SK-MEL-5 (cell line): ENCODE results near the gene CTU2. TPM values are rescaled to one million over a fixed set of nuclear protein-coding genes. Genes with fewer than 3 reads are reported as not detected.

Experiments
- DNase-seq: peaks from one replicate; pipeline ENCODE4 v3.0.0-alpha.2; 2016; ENCODE audit warnings: low read depth, low spot score
- in situ Hi-C: cut with HindIII; loops from 2 replicates; pipeline ENCODE4 v1.10.0; 2016; ENCODE audit warnings: low sequenced_read_pairs, high pct_unique_total_duplicates, low pct_unique_long_range_greater_than_20kb
- total RNA-seq: library from RNA; depleted of rRNA; stranded (reverse); fragments of >200 nt; shearing (Covaris generic); gene quantifications from 2 replicates; pipeline ENCODE4 v1.2.3, GENCODE V29; 2014

Gene CTU2
- total RNA-seq, 1 experiment from 2014 or later: 15.5 TPM

DNA sequence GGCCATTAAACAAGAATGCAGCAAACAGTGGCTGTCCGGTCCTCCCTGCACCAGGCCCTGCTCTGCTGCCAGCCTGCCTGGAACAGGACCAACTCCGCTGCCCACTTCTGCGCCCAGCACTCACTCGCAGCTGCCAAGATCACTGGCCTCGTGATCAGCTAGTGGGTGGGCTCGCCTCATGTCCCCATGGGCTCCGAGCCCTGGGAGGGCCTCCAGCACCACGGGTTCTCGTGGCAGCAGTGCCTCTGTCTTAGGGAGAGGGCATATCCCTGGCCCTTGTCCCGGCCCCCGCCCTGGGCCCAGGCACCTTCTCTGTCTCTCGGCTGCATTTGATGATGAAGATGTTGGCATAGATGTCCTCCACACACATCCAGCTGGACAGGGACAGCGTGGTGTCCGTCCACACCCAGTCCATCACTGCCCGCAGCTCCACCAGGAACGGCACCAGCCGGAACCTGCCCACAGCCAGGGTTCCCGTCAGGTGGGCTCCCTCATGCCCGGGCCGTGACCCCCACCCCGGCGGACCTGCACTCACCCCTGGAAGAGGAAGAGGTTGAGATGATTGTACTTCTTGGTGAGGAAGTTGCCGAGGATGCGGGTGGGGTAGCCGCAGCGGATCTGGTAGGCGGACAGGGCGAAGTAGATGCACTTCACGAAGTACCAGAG, 13.1 kb downstream of the CTU2 start:
- no peak for DNase-seq
- in situ Hi-C loops: no loop called here

DNA sequence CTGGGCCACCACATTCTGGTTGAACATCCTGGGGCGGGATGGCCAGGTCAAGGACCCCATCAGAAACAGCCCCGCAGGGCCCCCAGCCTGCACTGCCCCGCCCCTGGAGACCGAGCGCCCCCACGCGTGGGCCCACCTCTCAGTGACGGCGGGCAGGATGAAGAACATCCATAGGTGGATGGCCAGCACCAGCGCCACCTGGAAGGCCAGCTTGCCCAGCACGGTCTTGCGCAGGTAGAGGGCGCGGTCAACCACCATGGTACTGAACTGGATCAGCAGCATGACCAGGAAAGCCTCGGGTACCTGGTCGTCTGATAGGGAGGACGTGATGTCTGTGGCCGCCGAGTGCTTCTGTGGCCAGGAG, 13.6 kb downstream of the CTU2 start:
- in situ Hi-C loops: no loop called here
- no peak for DNase-seq

DNA sequence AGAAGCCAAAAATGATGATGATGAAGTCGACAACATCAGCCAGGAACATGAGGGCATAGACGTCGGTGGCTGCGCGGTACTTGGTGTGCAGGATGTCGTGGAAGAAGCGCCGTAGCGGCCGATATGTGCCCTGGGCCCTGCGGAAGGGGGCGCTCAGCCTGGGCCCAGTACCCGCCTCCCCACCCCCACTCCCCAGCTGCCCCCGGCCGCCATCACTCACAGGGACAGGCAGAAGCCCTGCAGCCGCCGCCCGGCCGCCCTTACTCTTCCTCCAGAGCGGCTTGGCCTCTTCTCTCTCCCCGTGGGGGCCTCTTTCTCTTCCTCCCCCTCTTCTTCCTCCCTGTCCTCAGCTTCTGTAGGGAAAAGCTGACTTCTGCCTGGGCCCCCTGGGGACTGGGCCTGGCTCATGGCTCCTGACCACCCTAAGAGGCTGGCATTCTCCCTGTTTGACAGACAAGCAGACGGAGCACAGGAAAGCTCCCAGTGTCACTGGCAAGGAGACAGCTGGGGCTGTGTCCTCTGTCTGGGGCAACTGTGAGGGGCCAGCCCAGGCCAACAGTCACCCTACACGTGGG, 14.2 kb downstream of the CTU2 start:
- in situ Hi-C loops: no loop called here
- no peak for DNase-seq

DNA sequence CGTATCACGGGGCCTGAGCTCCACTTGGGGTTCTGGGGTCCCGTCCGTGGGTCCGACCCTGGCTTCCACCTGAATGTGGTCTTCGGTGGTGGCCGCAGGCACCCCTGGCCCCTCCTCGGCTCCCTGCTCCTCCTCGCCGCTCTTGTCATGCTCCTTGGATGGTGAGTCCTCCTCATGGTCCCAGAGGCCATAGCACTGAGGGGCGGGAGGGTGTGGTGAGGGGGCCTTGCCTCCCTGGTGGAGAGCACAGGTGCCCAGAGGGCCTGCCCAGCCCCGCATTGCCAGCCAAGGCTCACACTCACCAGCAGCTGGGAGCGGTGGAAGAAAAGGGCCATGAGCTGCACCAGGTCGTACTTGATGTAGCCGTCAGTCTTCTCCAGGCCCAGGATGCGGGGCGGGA, 14.9 kb downstream of the CTU2 start:
- in situ Hi-C loops: no loop called here
- DNase-seq: no peak

DNA sequence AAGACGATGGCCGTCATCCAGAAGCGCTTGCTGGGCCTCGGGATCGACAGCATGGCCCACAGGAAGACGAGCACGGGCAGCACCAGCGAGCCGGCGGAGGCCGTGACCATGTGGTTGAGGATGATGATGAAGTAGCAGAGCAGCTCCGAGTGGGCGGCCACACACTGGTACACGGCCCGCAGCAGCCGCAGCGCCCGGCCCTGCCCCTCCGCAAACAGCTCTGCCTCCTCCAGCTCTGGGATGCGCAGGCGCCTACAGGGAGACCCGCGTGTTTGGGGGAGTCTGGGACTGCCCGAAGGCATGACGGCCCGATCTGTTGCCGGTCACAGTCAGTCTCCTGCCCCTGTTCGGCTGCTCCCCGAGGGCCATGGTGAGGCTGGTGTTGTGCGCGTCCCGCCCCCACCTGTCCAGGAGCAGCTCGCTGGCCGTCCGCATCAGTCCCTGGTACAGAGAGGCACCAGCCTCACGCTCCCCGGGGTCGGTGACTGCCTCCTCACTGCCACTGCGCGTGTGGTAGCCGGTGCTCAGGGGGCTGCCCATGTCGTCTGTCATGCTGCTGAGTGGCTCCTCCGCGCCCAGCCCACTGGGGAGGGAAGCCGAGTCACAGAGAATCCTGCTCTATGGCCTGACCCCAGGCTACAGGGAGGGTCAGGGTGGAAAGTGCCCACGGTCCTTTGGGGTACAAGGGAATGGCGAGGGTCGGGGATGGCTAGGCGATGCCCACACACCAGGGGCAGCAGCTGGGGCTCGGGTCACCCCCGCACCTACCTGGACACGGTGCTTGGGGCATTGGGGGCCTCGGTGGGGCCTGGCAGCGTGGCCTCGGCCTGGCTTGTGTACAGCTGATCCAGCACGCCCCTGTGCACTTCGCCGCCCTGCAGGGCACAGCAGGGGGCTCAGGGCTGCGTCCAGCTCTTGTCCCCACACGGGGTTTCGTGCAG, 15.8 kb downstream of the CTU2 start:
- in situ Hi-C loops: no loop called here
- DNase-seq: no peak

DNA sequence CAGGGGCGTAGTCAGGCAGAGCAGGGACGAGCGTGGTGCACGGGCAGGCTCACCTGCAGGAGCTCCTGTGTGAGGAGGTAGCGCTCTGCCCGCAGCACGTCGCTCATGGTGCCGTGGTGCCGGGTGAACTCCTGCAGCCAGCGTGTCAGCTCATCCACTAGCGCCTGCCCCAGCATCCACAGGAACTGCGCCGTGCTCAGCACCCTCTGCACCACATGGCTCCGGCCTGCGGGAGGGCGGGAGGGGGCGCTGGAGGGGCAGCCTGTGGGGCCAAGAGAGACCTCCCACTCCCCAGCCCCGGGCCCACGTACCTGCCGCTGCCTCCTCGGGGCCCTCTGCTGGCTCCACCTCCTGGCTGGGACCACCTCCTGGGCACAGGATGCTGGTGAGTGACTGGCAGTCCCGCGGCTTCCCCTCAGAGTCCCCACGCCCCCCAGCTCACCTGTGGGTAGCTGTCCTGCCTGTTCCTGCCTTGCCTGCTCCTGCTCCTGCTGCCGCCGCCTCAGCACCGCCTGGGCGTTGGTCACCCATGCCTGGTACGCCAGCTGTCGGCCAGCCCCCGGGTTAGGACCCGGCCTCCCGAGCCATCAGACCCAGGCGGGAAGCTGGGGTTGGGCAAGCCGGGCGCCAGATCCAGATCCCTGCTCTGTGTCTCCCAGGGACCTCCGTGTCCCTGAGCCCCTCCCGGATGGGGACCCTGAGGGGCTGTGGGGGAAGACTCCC, 16.6 kb downstream of the CTU2 start:
- in situ Hi-C loops: no loop called here
- no peak for DNase-seq

DNA sequence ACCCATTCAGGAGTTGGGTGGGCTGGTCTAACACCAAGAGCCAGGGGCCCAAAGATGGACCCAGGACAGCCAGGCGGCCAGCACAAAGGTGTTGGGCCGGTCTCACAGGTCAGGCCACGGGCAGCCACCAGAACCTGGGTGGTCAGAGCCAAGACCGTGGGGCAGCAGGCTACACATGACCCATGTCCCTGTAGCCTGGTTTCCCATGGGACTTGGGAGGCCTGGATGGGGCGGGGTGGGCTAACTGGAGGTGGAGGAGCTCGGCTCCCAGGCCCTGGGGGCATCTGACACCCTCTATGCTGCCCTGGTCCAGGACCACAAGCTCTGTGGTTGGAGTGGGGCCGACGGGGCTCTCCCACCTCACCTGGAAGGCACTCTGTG, 17.2 kb downstream of the CTU2 start:
- DNase-seq: no peak
- in situ Hi-C loops: no loop called here

DNA sequence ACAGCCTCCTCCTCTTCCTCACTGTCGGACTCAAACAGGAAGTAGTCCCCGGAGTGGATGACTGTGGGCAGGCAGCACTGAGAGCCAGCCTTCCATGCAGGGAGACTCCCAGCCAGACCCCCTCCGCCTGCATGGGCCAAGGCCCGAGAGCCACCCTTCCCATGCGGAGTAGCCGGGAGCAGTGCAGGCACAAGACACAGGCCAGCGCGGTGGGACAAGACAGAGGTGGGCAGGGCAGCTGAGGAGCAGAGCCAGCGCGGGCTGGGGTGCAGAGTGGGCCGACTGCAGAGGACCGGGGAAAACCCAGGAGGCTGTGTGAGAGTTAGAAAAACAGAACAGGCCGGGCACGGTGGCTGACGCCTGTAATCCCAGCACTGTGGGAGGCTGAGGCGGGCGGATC, 17.6 kb downstream of the CTU2 start:
- no peak for DNase-seq
- in situ Hi-C loops: no loop called here

DNA sequence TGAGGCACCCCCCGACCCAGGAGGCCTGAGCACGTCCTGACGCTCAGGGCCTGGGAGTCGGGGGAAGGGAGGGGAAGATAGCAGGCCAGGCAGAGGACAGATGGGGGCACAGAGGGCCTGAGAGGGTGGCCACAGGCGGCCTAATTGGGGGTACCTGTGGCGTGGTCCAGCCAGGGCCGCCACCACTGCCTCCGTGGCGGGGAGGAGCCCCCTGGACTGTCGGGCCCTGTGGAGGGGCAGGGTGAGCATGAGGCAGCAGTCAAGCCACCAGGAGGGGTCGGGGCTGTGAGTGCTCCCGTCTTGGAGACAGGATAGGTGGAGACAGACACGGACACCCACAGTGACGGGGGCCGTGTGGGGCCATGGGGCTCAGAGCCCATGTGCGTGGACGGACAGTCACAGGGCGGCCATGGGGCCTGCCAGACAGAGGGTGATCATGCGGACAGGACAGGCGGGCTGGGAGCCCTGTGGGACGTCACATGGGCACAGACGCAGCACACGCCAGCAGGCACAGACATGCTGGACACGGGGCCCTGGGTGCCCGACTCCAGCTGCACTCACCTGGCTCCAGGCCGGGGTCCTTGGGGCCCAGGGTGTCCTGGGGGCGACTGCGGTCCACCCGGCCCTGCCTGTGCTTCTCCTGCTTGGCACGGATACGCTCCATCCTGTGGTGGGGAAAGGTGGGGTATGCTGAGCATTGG, 18.7 kb downstream of the CTU2 start:
- DNase-seq: no peak
- in situ Hi-C loops: no loop called here

DNA sequence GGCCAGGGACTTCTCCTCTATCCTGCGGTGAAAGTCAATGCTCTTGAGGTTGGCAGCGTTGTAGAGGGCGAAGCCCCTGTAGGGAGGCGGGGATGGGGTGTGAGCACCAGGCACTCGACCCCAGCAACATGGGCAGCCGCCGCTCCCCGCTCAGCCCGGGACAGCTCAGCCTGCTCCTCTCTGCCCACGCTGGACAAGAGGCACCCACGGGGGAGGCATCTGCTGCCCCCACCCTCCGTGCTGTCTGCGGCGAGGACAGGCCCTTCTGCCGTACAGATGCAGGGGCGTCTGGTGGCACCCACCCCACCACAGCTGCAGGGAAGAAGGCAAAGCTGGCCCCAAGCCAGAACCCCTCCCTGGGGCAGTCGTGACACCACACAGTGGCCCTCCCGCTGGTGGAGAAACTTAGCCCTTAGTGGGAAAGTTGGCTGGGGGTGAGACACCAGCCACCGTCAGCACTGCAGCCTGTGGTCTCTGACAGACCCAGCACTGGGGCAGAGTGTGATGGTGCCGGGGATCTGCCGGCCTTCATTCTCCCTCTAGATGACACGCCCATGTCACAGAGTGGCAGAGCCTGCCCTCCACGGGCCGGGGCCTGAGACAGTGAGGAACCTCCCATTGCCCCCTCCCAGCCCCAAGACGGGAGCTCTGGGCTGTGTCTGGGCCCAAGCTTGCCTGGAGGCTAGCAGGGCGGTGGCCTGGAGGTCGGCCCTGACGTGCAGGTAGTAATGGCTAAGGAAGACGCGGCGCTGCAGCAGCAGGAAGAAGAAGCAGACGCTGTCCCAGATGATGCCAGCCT, 19.5 kb downstream of the CTU2 start:
- in situ Hi-C loops: no loop called here
- no peak for DNase-seq

DNA sequence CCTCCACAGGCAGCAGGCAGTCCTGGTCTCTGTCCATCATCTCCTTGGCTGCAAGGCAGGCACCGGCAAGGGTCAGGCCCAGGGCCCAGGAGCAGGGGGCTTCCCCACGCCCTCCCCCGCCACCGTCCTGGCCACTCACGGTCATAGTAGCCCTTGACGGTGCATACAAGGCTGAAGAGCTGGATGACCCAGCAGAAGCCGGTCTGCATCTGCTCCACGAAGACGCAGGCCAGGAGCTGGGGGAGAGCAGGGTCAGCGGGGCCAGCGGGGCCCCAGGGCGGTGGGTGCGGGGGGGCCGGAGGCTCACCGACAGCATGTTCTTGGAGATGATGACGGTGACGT, 20.1 kb downstream of the CTU2 start:
- in situ Hi-C loops: no loop called here
- no peak for DNase-seq

DNA sequence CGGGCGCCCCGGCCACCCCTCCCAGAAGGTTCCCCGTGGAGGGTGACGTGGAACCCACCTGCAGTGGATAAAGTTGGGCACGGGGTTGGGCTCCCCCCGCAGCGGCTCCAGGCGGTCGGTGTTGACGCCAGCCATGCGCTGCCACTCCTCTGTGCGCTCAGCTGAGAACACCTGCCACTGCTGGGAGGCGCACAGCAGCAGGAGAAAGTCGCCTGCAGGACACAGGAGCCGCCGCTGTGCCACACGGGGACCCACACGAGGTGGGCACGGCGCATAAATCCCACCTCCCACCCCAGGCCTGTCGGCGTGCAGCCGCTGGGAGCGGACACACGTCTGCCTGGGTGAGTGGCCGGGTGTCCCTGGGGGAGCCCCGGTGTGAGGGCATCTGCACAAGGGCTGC, 20.7 kb downstream of the CTU2 start:
- in situ Hi-C loops: no loop called here
- DNase-seq: no peak

DNA sequence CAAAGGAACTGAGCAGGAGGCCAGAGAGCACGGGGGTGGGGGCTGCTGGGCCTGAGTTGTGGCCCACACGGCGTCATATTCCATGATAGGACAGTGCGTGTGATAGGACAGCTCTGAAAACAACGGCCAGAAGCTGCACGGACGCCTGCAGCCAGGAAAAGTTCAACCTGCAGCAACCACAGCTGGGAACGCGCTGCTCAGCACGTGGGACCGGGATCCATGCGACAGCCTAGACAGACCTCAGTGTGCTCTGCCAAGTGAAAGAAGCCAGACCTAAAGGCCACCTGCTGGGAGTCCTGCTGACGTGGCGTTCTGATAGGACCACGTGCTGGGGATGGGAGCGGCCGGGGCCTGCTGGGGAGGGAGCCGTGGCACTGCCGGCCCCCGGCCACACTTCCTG, 21.6 kb downstream of the CTU2 start:
- in situ Hi-C loops: no loop called here
- no peak for DNase-seq

DNA sequence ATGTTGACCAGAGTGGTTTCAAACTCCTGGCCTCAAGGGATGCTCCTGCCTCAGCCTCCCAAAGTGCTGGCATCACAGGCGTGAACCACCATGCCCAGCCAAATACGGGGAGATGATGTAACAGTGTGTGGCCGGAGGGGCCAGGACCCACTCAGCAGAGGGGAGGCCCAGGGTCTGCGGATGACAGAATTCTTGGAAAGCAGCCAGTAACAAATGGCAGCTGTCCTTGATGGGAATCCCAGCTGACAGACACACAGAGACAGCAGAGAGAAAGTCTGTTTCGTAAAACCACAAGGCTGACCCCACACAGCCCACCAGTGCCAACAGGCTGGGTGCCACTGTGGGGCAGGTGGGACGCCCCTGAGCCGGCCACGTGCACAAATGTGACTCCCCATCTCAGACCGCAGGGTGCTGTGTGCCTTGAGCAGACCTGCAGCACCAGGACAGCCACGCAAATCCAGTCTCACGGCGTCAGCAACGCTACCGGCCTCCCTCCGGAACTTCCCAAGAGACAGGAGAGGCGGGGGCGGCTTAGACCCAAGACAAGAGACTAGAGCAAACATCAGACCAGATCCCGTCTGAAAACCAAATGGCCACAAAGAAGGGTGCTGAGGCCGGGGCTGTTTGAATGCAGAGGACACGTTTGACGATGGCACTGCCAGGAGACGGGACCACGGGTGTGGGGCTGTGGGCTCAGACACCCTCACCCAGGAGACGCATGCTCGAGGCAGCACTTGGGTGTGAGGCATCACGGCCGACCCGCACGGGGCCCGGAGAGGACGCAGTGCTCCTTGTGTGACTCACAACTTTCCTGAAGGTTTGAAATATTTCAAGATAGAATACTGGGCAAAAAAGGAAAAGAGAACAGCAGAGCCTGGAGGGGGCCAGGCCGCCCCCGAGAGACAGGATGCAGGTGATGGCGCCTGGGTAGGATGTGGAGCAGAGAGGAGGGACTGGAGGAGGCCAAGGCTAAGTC, 24.6 kb downstream of the CTU2 start:
- no peak for DNase-seq
- in situ Hi-C loops: no loop called here

DNA sequence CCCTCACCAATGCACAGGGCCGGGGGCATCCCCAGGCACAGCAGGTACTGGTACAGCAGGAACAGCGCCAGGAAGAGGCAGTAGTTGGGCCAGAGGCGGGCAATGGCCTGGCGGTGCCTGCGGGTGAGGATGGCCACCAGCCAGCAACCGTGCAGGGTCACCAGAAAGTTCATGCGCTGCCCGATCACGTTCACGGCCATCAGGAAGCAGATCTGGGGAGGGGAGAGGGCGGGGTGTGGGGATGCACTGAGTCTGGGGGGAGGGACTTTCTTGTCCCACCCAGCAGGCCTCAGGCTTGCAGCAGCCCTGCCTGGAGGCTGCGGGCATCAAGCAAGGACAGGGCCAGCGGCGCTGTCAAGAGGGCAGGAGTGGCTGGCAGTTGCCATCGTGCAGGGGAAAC, 25.4 kb downstream of the CTU2 start:
- in situ Hi-C loops: no loop called here
- DNase-seq: no peak
